ENCODE data around the gene OR2L3. TPM values are rescaled to one million over a fixed set of nuclear protein-coding genes. Genes with fewer than 3 reads are reported as not detected.
"Not testable (repeated sequence)": the region's sequence is repeated elsewhere in the genome, so short reads cannot be mapped to it uniquely, and the experiment has no call there.

The OR2L3 gene
- total RNA-seq, 4 donors from 2014 or later = not detected

GRCh38 chr1:248054671-248055070 lies 8.0 kb downstream of the OR2L3 start:
- DNase-seq (no peak), ATAC-seq (no peak)
- H3K9me3 ChIP-seq = no peaks in the 10 kb centered on the region
- no peak overlapping the region for H3K4me3 ChIP-seq
- TF ChIP-seq POLR2A (IDR thresholded peaks at IDR 0.05) (no peak), CTCF (IDR thresholded peaks at IDR 0.05 in 4 of 5, conservative IDR thresholded peaks at IDR 0.05 in 1 of 5) (no peak)
- H3K27me3 ChIP-seq = no peaks in the 10 kb centered on the region
- H3K27ac ChIP-seq = no peak overlapping the region
- intact Hi-C loops (cut with DNase I; ENCODE audit: low total_unique reads) = no loop called here
- in situ Hi-C loops (cut with MboI; ENCODE audit: low sequenced_read_pairs in 4 of 4) = no loop called here
- no peaks in the 10 kb centered on the region for H3K4me1 ChIP-seq
- H3K36me3 ChIP-seq = no peaks in the 10 kb centered on the region

GRCh38 chr1:248055261-248055660 lies 8.6 kb downstream of the OR2L3 start:
- Histone ChIP-seq H3K27ac (no peak overlapping the region), H3K9me3 (no peaks in the 10 kb centered on the region), H3K4me1 (no peaks in the 10 kb centered on the region), H3K27me3 (no peaks in the 10 kb centered on the region), H3K36me3 (no peaks in the 10 kb centered on the region), H3K4me3 (no peak overlapping the region)
- DNase-seq = no peak
- no peak for TF ChIP-seq CTCF (IDR thresholded peaks at IDR 0.05 in 4 of 5, conservative IDR thresholded peaks at IDR 0.05 in 1 of 5)
- TF ChIP-seq POLR2A (IDR thresholded peaks at IDR 0.05) = no peak
- intact Hi-C loops (cut with DNase I; ENCODE audit: low total_unique reads) (no loop called here), in situ Hi-C loops (cut with MboI; ENCODE audit: low sequenced_read_pairs in 4 of 4) (no loop called here)
- no peak for ATAC-seq

GRCh38 chr1:248065071-248065470 lies 18.4 kb downstream of the OR2L3 start:
- in situ Hi-C loops (cut with MboI; ENCODE audit: low sequenced_read_pairs in 4 of 4) (no loop called here), intact Hi-C loops (cut with DNase I; ENCODE audit: low total_unique reads) (no loop called here)
- no peak for ATAC-seq
- DNase-seq = no peak
- TF ChIP-seq CTCF (IDR thresholded peaks at IDR 0.05 in 4 of 5, conservative IDR thresholded peaks at IDR 0.05 in 1 of 5) (no peak), POLR2A (IDR thresholded peaks at IDR 0.05) (no peak)
- Histone ChIP-seq H3K36me3 (no peaks in the 10 kb centered on the region), H3K4me3 (no peak overlapping the region), H3K27me3 (no peaks in the 10 kb centered on the region), H3K4me1 (no peaks in the 10 kb centered on the region), H3K9me3 (no peaks in the 10 kb centered on the region), H3K27ac (no peak overlapping the region)

- intact Hi-C loops (cut with DNase I; ENCODE audit: low total_unique reads) = no loop called here
- ATAC-seq (no peak), DNase-seq (no peak)
- in situ Hi-C loops (cut with MboI; ENCODE audit: low sequenced_read_pairs in 4 of 4) = no loop called here
- Histone ChIP-seq H3K4me1 (no peaks in the 10 kb centered on the region), H3K27ac (no peak overlapping the region), H3K9me3 (no peaks in the 10 kb centered on the region), H3K4me3 (no peak overlapping the region), H3K27me3 (no peaks in the 10 kb centered on the region), H3K36me3 (no peaks in the 10 kb centered on the region)
- no peak for TF ChIP-seq CTCF (IDR thresholded peaks at IDR 0.05 in 4 of 5, conservative IDR thresholded peaks at IDR 0.05 in 1 of 5)
- no peak for TF ChIP-seq POLR2A (IDR thresholded peaks at IDR 0.05)
Measured at GRCh38 chr1:248065604-248066003, 19.0 kb downstream of the OR2L3 start.

- ATAC-seq; H3K4me3 ChIP-seq; H3K9me3 ChIP-seq; H3K27me3 ChIP-seq; in situ Hi-C loops (cut with MboI; ENCODE audit: low sequenced_read_pairs in 4 of 4); H3K4me1 ChIP-seq; H3K27ac ChIP-seq; intact Hi-C loops (cut with DNase I; ENCODE audit: low total_unique reads); DNase-seq; H3K36me3 ChIP-seq: not testable (repeated sequence)
Measured at GRCh38 chr1:248083864-248084263, 37.2 kb downstream of the OR2L3 start.
